ENCODE measurements around the gene SUN1.

GRCh38 chr7:833601-834258 is 1.5 kb downstream of the SUN1 start:
- TF ChIP-seq, protein P1, sequence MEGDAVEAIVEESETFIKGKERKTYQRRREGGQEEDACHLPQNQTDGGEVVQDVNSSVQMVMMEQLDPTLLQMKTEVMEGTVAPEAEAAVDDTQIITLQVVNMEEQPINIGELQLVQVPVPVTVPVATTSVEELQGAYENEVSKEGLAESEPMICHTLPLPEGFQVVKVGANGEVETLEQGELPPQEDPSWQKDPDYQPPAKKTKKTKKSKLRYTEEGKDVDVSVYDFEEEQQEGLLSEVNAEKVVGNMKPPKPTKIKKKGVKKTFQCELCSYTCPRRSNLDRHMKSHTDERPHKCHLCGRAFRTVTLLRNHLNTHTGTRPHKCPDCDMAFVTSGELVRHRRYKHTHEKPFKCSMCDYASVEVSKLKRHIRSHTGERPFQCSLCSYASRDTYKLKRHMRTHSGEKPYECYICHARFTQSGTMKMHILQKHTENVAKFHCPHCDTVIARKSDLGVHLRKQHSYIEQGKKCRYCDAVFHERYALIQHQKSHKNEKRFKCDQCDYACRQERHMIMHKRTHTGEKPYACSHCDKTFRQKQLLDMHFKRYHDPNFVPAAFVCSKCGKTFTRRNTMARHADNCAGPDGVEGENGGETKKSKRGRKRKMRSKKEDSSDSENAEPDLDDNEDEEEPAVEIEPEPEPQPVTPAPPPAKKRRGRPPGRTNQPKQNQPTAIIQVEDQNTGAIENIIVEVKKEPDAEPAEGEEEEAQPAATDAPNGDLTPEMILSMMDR (IDR thresholded peaks at IDR 0.05), result no peak
- TF ChIP-seq POLR2A (IDR thresholded peaks at IDR 0.05), result no peak
